OCI-M2 (cell line): Measurements from ENCODE around the gene BMP7.
"Not testable (repeated sequence)": the region's sequence is repeated elsewhere in the genome, so short reads cannot be mapped to it uniquely, and the experiment has no call there.

Experiments used
- DNase-seq: peaks from one replicate; lab custom pipeline; 2025; ENCODE audit not compliant: unreplicated experiment; lab: John Stamatoyannopoulos, UW

BMP7 gene

GRCh38 chr20:57195023-57195422 is 71.4 kb downstream of the BMP7 start:
- no peak for DNase-seq

- no peak for DNase-seq
Observed at GRCh38 chr20:57194154-57194553, 72.3 kb downstream of the BMP7 start.

- no peak for DNase-seq
Observed at GRCh38 chr20:57193094-57193493, 73.3 kb downstream of the BMP7 start.

GRCh38 chr20:57192311-57192710 is 74.1 kb downstream of the BMP7 start:
- DNase-seq = no peak

GRCh38 chr20:57191265-57191638 is 75.2 kb downstream of the BMP7 start:
- not testable (repeated sequence) for DNase-seq

- DNase-seq = no peak
Observed at GRCh38 chr20:57190536-57191264, 75.7 kb downstream of the BMP7 start.

DNA sequence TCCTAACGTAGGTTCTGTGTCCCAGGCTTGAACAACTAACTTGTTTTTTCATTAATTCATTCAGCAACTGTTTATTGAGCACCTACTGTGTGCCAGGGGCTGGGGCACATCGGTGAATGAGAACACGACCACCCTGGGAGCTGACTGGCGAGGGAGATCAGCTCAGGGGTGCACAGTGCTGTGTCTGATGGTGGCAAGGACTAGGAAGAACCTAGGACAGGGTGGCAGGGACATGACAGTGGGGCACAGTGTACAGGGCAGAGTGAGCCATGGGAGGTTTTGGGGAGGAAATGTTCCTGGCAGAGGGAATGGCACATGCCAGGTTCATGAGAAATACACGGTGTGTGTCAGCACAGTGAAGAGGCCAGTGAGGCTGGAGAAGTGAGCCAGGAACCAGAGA is 76.7 kb downstream of the BMP7 start:
- DNase-seq = no peak

- DNase-seq = no peak
Observed at GRCh38 chr20:57188576-57189079, 77.8 kb downstream of the BMP7 start.

GRCh38 chr20:57188056-57188455 is 78.4 kb downstream of the BMP7 start:
- DNase-seq = no peak

DNA sequence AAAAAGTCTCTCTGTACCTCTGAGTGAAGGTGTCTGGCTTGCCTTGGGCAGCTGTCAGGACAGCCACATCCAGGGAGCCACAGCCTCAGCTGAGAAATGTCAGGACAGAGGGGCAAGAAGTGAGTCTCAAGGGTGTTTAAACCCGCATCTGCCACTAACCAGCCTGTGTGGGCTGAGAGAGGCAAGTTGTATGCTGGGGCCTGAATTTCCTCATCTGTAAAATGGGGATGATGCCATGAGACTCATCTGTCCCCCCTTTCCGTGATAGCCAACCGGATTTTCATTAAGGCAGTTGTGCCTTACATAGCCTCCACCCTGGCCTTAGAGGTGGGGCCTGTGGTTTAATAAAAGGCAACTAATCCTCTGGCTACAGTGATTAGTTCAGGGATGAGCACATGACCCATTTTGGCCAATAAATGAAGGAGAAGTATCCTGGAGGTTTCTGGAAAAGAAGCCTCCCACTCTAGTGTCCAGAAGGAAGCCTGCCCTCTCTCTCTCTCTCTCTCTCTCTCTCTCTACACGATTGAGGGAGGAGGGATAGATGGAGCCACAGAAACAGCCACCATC is 79.3 kb downstream of the BMP7 start:
- no peak for DNase-seq

DNA sequence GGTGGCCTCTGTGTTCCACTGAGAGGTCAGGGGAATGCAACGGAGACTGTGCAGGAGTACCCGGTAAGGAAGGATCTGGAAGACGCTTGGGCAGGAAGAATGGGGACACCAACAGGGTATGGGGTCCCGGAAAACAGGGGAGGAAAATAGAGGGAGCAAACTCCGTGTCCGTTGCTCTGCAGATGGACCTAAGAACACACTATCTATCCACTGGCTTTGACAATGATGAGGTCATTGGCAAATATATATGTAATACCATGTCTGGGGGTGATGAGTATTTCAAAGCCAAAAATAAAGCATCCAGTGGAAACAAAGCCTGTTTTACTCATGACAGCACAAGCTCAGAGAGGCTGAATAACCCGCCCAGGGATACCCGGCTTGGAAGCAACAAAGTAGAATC is 80.2 kb downstream of the BMP7 start:
- no peak for DNase-seq

- no peak for DNase-seq
Observed at GRCh38 chr20:57185188-57185743, 81.2 kb downstream of the BMP7 start.

DNA sequence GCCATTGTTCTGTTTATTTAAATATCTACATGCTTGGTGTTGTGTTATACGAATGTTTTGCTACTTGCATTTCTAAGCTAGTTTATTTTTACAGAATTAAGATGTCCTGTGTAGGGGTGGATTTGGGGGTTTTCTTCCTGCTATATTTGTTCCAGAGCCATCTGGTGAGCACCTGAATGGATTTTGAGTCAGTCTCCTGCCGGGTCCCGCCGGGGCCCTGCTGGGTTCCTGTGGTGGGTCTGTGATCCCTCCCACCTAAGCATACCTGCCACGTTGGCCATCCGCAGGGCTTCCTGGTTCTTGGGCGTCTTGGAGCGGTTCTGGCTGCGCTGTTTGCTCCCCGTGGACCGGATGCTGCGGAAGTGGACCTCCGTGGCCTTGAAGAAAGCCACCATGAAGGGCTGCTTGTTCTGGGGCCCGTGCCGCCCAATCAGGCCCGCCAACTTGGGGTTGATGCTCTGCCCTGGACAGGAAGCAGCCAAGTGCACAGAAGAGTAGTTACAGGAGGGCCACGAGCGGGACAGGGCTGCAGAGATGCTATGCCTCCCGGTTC is 82.9 kb downstream of the BMP7 start:
- no peak for DNase-seq

- DNase-seq = no peak
Observed at GRCh38 chr20:57181639-57182038, 84.8 kb downstream of the BMP7 start.

DNA sequence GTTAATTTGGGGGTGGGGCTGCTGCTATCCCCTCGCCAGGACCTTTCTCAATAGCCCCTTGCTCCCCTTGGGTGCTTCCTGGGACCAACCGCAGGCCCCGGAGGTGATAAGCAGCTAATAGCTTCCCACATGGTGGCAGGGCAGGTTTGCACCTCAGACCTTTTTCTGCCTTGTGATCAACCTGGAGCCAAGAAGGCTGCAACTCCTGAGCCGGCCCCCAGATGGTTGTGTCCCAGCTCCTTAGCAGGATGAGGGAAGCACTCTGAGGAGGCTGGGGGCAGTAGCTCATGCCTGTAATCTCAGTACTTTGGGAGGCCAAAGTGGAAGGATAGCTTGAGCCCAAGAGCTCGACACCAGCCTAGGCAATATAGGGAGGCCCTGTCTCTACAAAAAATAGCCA is 85.5 kb downstream of the BMP7 start:
- no peak for DNase-seq

GRCh38 chr20:57180387-57180786 is 86.1 kb downstream of the BMP7 start:
- no peak for DNase-seq

DNA sequence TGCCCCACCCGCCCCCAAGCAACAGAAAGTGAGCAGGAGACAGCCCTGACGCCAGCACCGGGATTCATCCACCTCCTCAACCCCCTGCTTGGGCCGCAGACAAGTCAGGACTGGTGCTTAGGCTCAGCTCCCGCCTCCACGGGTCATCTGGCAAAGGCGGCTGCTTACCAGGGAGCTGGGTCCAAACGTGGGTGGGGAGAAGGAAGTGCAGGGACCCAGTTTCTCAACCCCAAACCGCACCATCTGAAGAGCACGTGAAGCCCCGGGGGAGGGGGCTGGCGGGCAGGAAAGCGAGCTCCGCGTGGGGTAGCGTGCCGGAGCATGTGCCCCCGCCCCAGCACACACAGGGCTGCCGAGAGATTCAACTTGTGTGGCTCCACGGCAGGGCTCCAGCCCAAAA is 87.2 kb downstream of the BMP7 start:
- no peak for DNase-seq

GRCh38 chr20:57178582-57179111 is 87.8 kb downstream of the BMP7 start:
- DNase-seq = no peak

DNA sequence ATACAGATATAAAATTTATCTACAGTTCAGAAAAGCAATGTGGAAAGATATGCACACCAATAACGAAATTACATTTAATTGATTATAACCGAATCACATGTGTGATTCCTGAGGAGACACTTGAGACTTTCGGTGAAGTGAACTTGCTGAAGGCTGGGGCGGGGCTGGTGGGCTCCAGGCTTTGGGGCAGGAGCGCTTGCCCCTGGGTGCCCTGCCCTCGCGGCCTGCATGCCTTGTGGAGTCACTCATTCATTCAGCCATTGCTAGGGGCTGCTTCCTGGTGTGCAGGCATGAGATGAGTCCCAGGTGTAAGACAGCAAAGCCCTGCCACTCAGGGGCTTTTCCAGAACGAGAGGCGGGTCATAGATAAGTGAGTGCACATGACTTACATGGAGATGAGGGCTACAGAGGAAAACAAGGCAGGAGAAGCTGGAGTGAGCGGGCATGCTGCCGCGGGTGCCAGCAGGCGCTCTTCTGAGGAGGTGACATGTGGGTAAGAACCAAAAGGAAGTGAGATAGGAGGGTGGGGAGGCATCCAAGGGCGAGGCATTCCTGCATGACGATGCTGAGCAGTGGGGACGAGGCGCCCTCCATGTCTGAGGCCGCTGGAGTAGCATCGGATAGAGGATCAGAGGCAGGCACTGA is 88.7 kb downstream of the BMP7 start:
- no peak for DNase-seq

DNA sequence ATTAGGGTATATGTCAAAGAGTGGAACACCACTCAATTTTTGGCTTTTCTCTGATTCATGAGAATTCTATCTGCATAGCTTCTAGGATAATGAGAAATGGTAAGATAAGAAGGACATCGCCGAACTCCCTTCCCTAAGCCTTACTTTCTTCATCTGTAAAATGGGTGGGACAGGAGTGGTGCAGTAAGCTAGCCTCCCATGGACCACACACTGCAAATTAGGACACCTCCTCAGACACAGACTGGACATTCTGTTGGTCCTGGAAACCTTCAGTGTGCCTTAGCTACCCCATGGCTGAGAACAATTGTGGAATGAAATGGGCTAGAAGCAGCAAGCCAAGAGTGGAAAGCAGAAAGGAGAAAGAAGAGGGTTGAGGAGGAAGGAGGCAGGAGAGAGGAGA is 89.6 kb downstream of the BMP7 start:
- no peak for DNase-seq

DNA sequence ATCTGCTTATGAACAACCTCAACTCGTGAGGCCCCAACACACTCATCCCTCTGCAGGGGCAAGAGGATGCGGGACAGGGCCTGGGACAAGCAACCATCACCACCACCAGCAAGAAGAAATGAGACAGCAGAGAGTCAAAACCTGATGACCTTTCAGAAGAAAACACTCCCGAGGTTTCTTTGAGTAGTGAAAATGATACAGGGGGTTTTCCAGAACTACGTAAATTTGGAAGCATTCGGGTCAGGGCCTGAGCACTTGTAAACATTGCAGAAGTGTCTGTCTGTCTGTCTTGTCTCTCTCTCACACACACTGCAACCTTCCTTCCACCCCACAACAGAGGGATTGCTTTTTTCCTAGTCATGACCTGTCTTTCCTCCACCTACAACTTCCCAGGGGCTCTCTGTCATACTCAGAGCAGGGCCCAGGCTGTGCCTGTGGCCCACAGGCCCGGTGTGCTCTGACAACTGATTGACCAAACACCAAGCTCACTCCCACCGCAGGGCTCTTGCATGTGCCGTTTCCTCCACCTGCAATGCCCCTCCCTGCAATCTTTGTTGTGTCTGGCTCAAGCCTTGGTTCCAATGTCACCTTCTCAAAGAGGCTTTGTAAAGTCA is 90.9 kb downstream of the BMP7 start:
- no peak for DNase-seq
